Body of pancreas (tissue), 4 donors: ENCODE results near the gene PDXP. TPM values are rescaled to one million over a fixed set of nuclear protein-coding genes. Genes with fewer than 3 reads are reported as not detected.
"Not testable (repeated sequence)": the region's sequence is repeated elsewhere in the genome, so short reads cannot be mapped to it uniquely, and the experiment has no call there.

Source experiments
- ATAC-seq: fragments of 150-250 bp; one replicate; pipeline ENCODE4 v1.9.1; 2016
- DNase-seq, 4 donors: peaks; one replicate each; pipeline ENCODE4 v3.0.0-alpha.2; 2019
- H3K27ac ChIP-seq, 4 donors: fragments of 200-600 bp; sonication (generic); 1 replicate in 3 of 4; 2 replicates in 1 of 4; pipeline versions ENCODE4 v1.5.1 to v1.6.1; 2016 to 2019; ENCODE audit warnings: mild to moderate bottlenecking in 1 of 4, mixed read lengths in 1 of 4, moderate library complexity in 1 of 4
- H3K27me3 ChIP-seq, 2 donors: fragments of 200-600 bp; sonication (generic); one replicate each; pipeline ENCODE4 v1.6.0; 2016; ENCODE audit warnings: mild to moderate bottlenecking in 1 of 2
- H3K36me3 ChIP-seq, 2 donors: fragments of 200-600 bp; sonication (generic); replicated peaks in 1 of 2; 2 replicates each; pipeline ENCODE4 v1.5.1; 2016; ENCODE audit warnings: low read depth in 2 of 2; ENCODE audit not compliant: insufficient read depth in 1 of 2
- H3K4me1 ChIP-seq: fragments of 200-600 bp; sonication (generic); one replicate; pipeline ENCODE4 v1.6.0; 2016
- H3K4me3 ChIP-seq, 2 donors: fragments of 200-600 bp; sonication (generic); 1 replicate in 1 of 2; 2 replicates in 1 of 2; pipeline ENCODE4 v1.5.1; 2016 to 2019
- H3K9me3 ChIP-seq, 3 donors: fragments of 200-600 bp; sonication (generic); 1 replicate in 2 of 3; 2 replicates in 1 of 3; pipeline ENCODE4 v1.5.1; 2016
- CTCF ChIP-seq, 7 experiments: fragments of 450-650 bp in 4 of 7; fragments of 200-600 bp in 3 of 7; sonication (generic) in 3 of 7; IDR thresholded peaks; one replicate each; pipeline ENCODE4 v1.5.1; 2016 to 2019; ENCODE audit warnings: antibody characterized with exemption in 7 of 7
- POLR2A ChIP-seq, 3 donors: fragments of 450-650 bp; IDR thresholded peaks; one replicate each; pipeline ENCODE4 v1.6.1; 2016; ENCODE audit warnings: antibody characterized with exemption in 3 of 3, mild to moderate bottlenecking in 2 of 3
- WGBS, 2 donors: methylation state at CpG; one replicate each; pipeline ENCODE4 v1.1.5; 2017; 5-methylcytosine and 5-hydroxymethylcytosine counted together
- intact Hi-C: fragments of 100-400 bp; cut with DNase I; formaldehyde crosslinking; loops from one replicate; pipeline ENCODE4 v1.15.1; 2023
- total RNA-seq, 2 donors: library from RNA; depleted of rRNA; stranded (reverse); fragments of >200 nt; gene quantifications; one replicate each; pipeline ENCODE4 v1.1.0, GENCODE V29; 2016

The PDXP gene
- total RNA-seq, 2 donors from 2014 or later: 7.0 to 23.1 TPM

GRCh38 chr22:37650463-37651136, 7.9 kb upstream of the PDXP start:
- H3K9me3 ChIP-seq: no peaks in the 10 kb centered on the region
- H3K27ac ChIP-seq: no peak overlapping the region
- no peaks in the 10 kb centered on the region for H3K27me3 ChIP-seq
- TF ChIP-seq CTCF (IDR thresholded peaks at IDR 0.05) (no peak), POLR2A (IDR thresholded peaks at IDR 0.05) (no peak)
- peaks cover 4% of the 10 kb centered on the region for H3K4me1 ChIP-seq
- WGBS, 2 donors: 93 to 96% methylated on average over 17 of the region's 17 CpGs
- H3K4me3 ChIP-seq: no peak overlapping the region
- no peak for DNase-seq
- intact Hi-C loops: no loop called here
- H3K36me3 ChIP-seq: no peaks in the 10 kb centered on the region
- ATAC-seq: no peak

DNA sequence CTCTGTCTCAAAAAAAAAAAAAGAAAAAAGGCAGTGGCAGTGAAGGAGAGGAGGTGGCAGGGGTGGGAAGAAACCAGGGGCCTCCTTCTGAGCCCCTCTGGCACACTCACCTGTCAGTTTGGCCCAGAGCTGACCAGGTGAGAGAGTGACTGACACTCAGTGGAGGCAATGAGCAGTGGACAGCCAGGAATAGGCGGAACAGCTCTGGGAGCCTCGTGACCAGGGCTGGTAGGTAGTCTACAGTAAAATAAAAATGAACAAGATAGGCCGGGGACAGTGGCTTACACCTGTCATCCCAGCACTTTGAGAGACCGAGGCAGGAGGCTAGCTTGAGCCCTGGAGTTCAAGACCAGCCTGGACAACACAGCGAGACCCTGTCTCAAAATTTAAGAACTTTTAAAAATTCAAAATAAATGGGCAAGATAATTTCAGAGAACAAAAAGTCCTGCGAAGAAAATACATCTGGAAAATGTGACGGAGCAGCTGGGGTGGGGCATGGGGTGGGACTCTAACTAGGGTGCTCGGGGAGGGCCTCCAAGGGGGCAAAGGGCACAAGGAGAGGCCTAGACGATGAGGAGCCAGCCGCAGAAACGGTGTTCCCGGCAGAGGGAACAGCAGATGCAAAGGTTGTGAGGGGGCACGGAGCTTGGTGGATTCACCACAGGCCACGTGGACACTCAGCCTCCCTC, 3.8 kb upstream of the PDXP start:
- no peak for ATAC-seq
- H3K4me1 ChIP-seq: peaks cover 12% of the 10 kb centered on the region
- no peaks in the 10 kb centered on the region for H3K36me3 ChIP-seq
- TF ChIP-seq POLR2A (IDR thresholded peaks at IDR 0.05) (no peak), CTCF (IDR thresholded peaks at IDR 0.05) (no peak)
- no peak for DNase-seq
- no peaks in the 10 kb centered on the region for H3K27me3 ChIP-seq
- H3K9me3 ChIP-seq: no peaks in the 10 kb centered on the region
- H3K27ac ChIP-seq: no peak overlapping the region
- no peak overlapping the region for H3K4me3 ChIP-seq
- intact Hi-C loops: no loop called here
- WGBS, 2 donors: 82% methylated on average over 14 of the region's 14 CpGs

- intact Hi-C loops: no loop called here
- no peaks in the 10 kb centered on the region for H3K27me3 ChIP-seq
- no peak overlapping the region for H3K4me3 ChIP-seq
- DNase-seq: no peak
- H3K36me3 ChIP-seq: no peaks in the 10 kb centered on the region
- ATAC-seq: no peak
- H3K9me3 ChIP-seq: no peaks in the 10 kb centered on the region
- no peak overlapping the region for H3K27ac ChIP-seq
- peaks cover 17% of the 10 kb centered on the region for H3K4me1 ChIP-seq
- 85 to 91% methylated on average over 8 to 11 of the region's 17 CpGs for WGBS, 2 donors
- no peak for TF ChIP-seq POLR2A (IDR thresholded peaks at IDR 0.05)
- no peak for TF ChIP-seq CTCF (IDR thresholded peaks at IDR 0.05)
Observed at GRCh38 chr22:37655252-37655563, 3.3 kb upstream of the PDXP start.

- H3K9me3 ChIP-seq, ATAC-seq, intact Hi-C loops, H3K27me3 ChIP-seq, H3K4me3 ChIP-seq, DNase-seq, H3K27ac ChIP-seq, H3K36me3 ChIP-seq: not testable (repeated sequence)
- H3K4me1 ChIP-seq: peaks cover 31% of the 10 kb centered on the region
- WGBS, 2 donors: 94 to 96% methylated on average over 3 to 4 of the region's 4 CpGs
Observed at GRCh38 chr22:37656583-37656982, 1.9 kb upstream of the PDXP start.

DNA sequence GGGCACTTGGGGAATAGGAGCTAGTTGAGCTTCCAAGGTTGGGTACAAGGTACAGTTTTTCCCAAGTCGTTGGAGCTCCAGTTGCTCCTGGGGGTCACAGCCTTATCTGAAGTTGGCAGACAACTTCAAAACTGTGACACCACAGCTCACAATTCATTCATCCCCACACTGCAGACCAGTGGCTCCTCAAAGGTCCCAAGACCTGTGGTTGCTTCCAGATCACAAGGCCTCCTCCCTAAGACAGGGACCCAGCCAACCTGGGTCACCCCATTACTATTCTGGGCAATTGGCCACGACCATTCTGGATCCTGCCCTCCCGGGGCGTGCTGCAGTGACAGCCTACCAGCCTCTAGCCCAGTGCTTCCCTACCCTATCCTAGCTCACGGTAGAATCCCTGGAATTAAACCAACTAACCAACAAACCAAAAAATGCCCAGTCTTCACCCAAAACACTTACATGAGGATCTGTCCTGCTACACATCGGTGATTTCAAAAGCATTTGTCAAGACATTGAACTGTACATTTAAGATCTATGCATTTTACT, 862 bp upstream of the PDXP start:
- intact Hi-C loops: no loop called here

More for the DNA sequence above, 862 bp upstream of the PDXP start:
- 5% methylated on average over 6 of the region's 6 CpGs for WGBS, 2 donors
- no peaks in the 10 kb centered on the region for H3K27me3 ChIP-seq
- H3K4me3 ChIP-seq: no peak overlapping the region
- TF ChIP-seq POLR2A (IDR thresholded peaks at IDR 0.05) (no peak), CTCF (IDR thresholded peaks at IDR 0.05) (no peak)
- H3K9me3 ChIP-seq: no peaks in the 10 kb centered on the region
- peaks cover 31% of the 10 kb centered on the region for H3K4me1 ChIP-seq
- H3K27ac ChIP-seq: peak overlapping the region; percentile 44 to 81 (median 64)
- no peaks in the 10 kb centered on the region for H3K36me3 ChIP-seq
- ATAC-seq: no peak
- DNase-seq: no peak
